AG10803 (cell line): Measurements from ENCODE around the gene ERCC5.

Experiments used
- DNase-seq: peaks from one replicate; pipeline ENCODE4 v3.0.0; 2010; ENCODE audit warnings: low read depth
- H3K4me3 ChIP-seq: 2 replicates; pipeline ENCODE4 v1.5.1; 2011; ENCODE audit warnings: mild to moderate bottlenecking, low read length, control low read depth
- TF ChIP-seq, protein P1 (sequence below): conservative IDR thresholded peaks from 2 replicates; pipeline ENCODE4 v1.5.1; 2011; ENCODE audit warnings: mild to moderate bottlenecking, low read length, control low read depth, inconsistent platforms

ERCC5 gene

DNA sequence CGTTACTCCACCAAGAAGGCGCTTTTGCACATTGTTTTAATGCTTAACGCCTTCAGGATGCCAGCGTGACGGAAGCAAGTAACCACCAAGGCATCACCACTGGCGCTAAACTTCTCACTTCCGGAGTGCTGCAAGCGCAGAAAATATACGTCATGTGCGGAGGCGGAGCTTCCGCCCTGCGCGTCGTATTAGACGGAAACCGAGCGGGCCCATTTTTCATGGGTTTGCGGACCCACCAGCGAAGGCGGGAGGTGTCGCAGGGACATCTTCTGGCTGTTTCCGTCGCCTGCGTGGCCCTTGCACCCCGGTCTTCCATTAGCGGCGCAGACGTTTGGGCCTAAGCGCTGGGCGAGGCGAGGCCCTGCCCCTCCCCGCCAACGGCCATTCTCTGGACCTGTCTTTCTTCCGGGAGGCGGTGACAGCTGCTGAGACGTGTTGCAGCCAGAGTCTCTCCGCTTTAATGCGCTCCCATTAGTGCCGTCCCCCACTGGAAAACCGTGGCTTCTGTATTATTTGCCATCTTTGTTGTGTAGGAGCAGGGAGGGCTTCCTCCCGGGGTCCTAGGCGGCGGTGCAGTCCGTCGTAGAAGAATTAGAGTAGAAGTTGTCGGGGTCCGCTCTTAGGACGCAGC is at the start of gene ERCC5:
TSS of gene ERCC5 (plus strand) at position 403 of the 631 bp plus-strand sequence. CDS start 235 bp downstream, outside the sequence.
- TF ChIP-seq, protein P1, sequence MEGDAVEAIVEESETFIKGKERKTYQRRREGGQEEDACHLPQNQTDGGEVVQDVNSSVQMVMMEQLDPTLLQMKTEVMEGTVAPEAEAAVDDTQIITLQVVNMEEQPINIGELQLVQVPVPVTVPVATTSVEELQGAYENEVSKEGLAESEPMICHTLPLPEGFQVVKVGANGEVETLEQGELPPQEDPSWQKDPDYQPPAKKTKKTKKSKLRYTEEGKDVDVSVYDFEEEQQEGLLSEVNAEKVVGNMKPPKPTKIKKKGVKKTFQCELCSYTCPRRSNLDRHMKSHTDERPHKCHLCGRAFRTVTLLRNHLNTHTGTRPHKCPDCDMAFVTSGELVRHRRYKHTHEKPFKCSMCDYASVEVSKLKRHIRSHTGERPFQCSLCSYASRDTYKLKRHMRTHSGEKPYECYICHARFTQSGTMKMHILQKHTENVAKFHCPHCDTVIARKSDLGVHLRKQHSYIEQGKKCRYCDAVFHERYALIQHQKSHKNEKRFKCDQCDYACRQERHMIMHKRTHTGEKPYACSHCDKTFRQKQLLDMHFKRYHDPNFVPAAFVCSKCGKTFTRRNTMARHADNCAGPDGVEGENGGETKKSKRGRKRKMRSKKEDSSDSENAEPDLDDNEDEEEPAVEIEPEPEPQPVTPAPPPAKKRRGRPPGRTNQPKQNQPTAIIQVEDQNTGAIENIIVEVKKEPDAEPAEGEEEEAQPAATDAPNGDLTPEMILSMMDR, result no peak
- peak; percentile 96 for DNase-seq
- H3K4me3 ChIP-seq, result peak within 1 kb of the TSS; percentile 97

DNA sequence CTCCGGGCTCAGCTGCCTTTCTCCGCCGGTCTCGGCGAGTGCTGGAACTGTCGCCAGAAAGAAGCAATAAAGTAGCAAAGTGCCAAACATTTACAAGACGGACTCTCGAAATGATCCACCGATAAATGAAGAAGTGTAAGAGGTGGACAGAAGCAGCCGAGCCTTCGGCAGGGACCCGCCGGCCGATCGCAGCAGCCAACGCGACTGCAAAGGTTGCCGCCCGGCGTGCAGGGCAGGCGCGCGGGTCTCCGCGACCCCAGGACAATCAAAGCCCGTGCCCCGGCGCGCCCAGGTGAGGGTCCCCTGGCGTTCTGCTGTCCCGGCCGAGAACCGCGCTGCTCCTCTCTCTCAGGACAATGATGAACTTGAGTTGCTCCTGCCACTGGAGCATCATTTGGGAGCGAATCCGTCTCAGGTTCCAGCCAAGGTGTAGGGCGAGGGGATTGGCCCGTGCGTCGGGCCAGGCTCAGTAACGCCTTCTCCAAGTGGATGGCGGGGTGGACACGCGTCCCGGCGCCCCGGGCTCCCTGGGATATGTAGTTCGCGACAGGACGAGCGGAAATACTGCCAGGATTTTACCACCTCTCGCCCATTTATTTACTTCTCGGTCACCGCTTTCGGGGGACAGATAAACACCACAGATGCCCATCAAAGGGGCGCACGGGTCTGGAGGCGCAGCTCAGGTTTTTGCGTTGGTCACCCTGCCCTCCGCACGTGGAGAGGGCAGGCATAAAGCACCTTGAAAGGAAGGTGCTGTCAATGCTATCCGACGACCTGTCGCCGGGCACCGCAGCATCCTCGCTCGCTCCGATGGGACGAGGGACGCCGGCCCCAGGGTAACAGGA is 47.0 kb upstream of the ERCC5 start, which contains the start of the genes BIVM and POGLUT2:
TSS of gene BIVM (plus strand) at position 539 of the 845 bp plus-strand sequence. CDS start 8,149 bp downstream, outside the sequence.
TSS of gene POGLUT2 (minus strand) at position 396 of the 845 bp plus-strand sequence. CDS start at position 90, 306 bp downstream.
- H3K4me3 ChIP-seq, result peak within 1 kb of the TSS; percentile 94
- DNase-seq, result peak; percentile 90
- TF ChIP-seq, protein P1, result no peak

DNA sequence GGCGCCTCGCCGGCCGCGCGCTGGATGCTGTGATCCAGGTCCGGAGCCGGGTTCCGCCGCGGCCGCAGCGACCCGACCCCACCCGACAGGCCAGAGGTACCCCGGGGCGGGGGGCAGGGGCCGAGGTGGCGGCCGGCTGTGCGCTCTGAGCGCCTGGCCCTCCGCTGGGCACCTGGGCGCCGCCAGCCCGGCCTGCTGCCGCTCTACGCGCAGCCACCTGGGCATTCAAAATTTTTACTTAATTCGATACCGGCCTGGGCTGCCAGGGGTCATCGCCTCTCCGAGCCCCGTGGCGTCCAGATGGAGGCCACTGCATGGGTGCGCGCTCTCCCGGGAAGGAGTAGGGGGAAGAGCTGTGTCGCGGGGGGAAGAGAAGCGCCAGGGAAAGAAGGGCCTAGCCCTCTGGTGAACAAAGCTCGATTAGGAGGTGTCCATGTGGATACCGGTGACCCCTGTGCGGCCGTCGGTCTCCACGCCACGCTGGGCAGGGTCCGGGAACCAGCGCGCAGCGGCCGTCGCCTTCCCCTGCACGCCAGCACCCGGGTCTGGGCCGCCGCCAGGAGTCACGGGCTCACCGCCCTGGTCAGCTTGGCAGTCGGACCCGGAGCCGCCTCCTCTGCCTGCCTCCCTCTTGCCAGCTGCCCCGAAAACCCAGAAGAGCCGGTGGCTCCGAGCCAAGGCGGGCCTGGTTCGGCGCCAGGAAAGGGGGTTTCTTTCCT is 46.2 kb upstream of the ERCC5 start:
- TF ChIP-seq, protein P1, result no peak
- DNase-seq, result peak; percentile 22
- peak overlapping the region; percentile 94 for H3K4me3 ChIP-seq

DNA sequence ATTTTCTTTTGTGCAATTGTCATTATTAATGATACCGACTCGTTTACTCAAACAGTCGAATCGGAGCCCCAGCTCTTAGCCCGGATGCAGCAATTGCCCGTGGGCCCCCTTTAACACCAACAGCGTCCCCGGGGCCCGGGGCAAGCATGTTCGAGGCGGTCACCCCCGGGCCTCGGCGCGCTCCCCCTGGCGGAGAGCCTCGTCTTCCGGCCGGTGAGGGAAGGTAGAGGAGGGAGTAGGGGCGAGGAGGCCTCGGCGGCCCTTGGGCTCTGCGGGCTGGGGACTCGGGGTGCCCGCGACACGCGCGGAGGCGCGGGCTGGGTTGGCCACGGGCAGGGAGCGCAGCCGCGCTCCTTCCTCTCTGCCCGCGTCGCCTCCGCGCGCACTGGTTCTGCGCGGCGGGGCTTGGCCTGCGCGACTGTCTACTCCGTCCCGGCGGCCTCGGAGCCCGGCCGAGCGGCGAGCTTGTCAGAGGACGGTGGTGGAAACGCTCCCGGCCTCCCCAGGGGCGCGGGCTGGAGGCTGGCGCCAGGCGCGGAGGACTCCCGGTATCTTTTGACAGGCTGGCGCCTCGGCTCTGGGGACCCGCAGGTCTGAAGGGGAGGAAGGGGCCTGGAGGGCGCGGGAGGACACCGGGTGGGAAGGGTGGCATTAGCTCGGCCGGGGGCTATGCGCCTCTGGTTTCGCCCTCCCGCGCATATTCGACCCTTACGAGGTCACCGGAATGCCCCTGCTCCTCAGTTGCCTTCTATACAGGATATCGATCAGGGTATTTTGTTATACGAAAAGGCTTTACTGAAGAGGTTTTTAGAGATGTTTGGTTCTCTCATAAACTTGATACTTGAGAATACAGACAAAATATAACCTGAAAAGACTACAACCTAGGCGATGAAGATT is 45.4 kb upstream of the ERCC5 start:
- DNase-seq, result peak; percentile 78
- TF ChIP-seq, protein P1, result peak; percentile 56
- peak overlapping the region; percentile 94 for H3K4me3 ChIP-seq

DNA sequence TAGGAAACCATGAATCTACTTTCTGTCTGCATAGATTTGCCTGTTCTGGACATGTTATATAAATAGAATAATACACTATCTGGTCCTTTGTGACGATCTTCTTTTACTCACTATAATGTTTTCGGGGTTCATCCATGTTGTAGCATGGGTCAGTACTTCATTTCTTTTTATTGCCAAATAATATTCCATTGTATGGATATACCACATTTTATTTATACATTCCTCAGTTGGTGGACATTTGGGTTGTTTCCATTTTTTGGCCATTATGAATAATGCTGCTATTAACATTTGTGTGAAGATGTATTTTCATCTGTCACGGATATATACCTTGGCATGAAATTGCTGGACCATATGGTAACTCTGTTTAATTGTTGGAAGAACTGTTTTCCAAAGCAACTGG is 40.2 kb upstream of the ERCC5 start:
- TF ChIP-seq, protein P1, result no peak
- no peak overlapping the region for H3K4me3 ChIP-seq
- no peak for DNase-seq

DNA sequence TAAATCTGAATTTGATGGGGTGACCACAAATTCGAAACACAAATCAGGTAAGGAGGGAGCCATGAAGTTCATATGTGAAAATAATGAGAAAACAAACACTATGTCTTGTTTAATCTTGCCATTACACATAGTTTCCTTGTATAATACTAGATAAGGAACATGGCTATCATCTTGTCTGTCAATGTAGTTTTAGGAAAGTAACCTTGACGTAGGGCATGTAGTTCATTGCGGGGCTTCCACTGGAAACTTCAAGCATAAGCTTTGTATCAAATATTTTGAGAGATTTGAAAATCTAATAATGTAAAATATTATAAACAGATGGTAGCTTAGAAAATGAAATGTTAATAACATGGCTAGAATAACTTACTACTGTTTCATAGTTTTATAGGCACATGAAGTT is 38.1 kb upstream of the ERCC5 start:
- TF ChIP-seq, protein P1, result no peak
- no peak overlapping the region for H3K4me3 ChIP-seq
- no peak for DNase-seq
